Uterus (tissue), 4 donors: Measurements from ENCODE around the gene ZNF549. TPM values are rescaled to one million over a fixed set of nuclear protein-coding genes. Genes with fewer than 3 reads are reported as not detected.

Experiments used
- DNase-seq, 2 donors: peaks; one replicate each; pipeline ENCODE4 v3.0.0-alpha.2; 2019 to 2020
- H3K27ac ChIP-seq, 2 donors: fragments of 200-600 bp; sonication (generic); 1 replicate in 1 of 2; 2 replicates in 1 of 2; pipeline ENCODE4 v1.5.1; 2016 to 2018
- H3K27me3 ChIP-seq, 2 donors: fragments of 200-600 bp; sonication (generic); one replicate each; pipeline ENCODE4 v1.5.1; 2018 to 2019; ENCODE audit warnings: control low read depth in 1 of 2
- H3K36me3 ChIP-seq, 2 donors: fragments of 200-600 bp; sonication (generic); one replicate each; pipeline ENCODE4 v1.5.1; 2019; ENCODE audit warnings: control low read depth in 1 of 2
- H3K4me1 ChIP-seq, 2 donors: fragments of 200-600 bp; sonication (generic); one replicate each; pipeline ENCODE4 v1.5.1; 2018 to 2019; ENCODE audit warnings: control low read depth in 1 of 2
- H3K4me3 ChIP-seq, 2 donors: fragments of 200-600 bp; sonication (generic); 1 replicate in 1 of 2; 2 replicates in 1 of 2; pipeline ENCODE4 v1.5.1; 2018 to 2019; ENCODE audit warnings: mild to moderate bottlenecking in 1 of 2
- H3K9me3 ChIP-seq, 2 donors: fragments of 200-600 bp; sonication (generic); one replicate each; pipeline ENCODE4 v1.5.1; 2019; ENCODE audit warnings: control low read depth in 1 of 2
- POLR2A ChIP-seq, 2 donors: fragments of 450-650 bp; IDR thresholded peaks; one replicate each; pipeline ENCODE4 v1.6.1; 2016; ENCODE audit warnings: antibody characterized with exemption in 2 of 2, mild to moderate bottlenecking in 1 of 2, moderate library complexity in 1 of 2
- intact Hi-C: fragments of 100-400 bp; cut with DNase I; formaldehyde crosslinking; loops from one replicate; pipeline ENCODE4 v1.15.1; 2023; ENCODE audit warnings: low total_unique reads
- total RNA-seq, 4 donors: library from RNA; depleted of rRNA in 3 of 4; stranded (reverse); fragments of >200 nt in 3 of 4; gene quantifications; one replicate each; pipeline versions ENCODE4 v1.1.0 to v1.2.4, GENCODE V29; 2014 to 2023
- TF ChIP-seq, protein P1 (sequence below), 4 experiments: fragments of 200-600 bp in 2 of 4; fragments of 450-650 bp in 2 of 4; sonication (generic) in 2 of 4; IDR thresholded peaks; one replicate each; pipeline ENCODE4 v1.5.1; 2016 to 2019; ENCODE audit warnings: antibody characterized with exemption in 4 of 4, mild to moderate bottlenecking in 2 of 4, moderate library complexity in 1 of 4
- donor health status: DM: yes; HTN: yes; CAD: no.

Gene ZNF549
- total RNA-seq, 4 donors from 2014 or later = 8.2 to 38.9 (median 14.2) TPM

DNA sequence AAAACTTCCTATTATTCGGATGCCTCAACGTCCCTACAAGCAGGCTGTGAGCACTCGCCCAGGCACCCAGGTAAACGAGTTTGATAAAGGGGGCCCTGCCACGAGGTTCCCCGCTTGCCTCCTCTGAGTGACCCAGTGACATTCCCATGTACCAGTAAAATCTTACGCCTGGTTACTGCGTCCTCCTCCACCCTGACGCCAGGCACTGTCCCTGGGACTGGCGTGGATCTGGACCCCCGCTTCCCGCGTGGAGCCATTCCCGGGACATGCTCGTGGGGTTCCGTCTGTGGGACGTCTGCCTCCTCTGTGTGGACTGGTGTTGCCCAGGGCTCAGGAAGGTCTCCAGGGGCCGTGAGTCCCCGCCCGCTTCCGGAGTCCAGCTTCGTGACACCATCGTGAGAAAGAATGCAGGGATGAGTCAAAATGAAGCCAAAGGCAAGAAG is 32.9 kb downstream of the ZNF549 start:
- intact Hi-C loops = no loop called here
- peak in 1 of 2 donors; percentile 13 for DNase-seq

DNA sequence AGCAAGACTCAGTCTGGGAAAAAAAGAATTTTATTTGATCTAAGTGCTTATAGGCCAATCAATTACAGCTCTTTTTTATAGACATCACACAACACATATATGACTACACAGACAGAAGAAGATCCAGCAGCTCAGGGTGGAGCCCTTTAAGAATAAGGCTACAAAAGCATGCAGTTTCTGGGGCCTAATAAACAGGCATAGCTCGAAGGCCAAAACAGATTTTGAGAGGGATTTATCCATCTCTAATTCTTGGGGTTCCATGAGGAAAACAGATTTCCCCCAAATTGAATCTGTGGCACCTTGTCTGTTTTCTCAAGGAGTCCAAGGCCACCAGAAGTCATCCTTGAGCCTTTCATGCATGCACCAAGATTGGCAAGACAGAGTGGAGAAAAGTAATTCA is 36.4 kb downstream of the ZNF549 start:
- TF ChIP-seq POLR2A (IDR thresholded peaks at IDR 0.05) = no peak
- TF ChIP-seq, protein P1, sequence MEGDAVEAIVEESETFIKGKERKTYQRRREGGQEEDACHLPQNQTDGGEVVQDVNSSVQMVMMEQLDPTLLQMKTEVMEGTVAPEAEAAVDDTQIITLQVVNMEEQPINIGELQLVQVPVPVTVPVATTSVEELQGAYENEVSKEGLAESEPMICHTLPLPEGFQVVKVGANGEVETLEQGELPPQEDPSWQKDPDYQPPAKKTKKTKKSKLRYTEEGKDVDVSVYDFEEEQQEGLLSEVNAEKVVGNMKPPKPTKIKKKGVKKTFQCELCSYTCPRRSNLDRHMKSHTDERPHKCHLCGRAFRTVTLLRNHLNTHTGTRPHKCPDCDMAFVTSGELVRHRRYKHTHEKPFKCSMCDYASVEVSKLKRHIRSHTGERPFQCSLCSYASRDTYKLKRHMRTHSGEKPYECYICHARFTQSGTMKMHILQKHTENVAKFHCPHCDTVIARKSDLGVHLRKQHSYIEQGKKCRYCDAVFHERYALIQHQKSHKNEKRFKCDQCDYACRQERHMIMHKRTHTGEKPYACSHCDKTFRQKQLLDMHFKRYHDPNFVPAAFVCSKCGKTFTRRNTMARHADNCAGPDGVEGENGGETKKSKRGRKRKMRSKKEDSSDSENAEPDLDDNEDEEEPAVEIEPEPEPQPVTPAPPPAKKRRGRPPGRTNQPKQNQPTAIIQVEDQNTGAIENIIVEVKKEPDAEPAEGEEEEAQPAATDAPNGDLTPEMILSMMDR (IDR thresholded peaks at IDR 0.05) = no peak
- Histone ChIP-seq H3K27me3 (no peaks in the 10 kb centered on the region), H3K27ac (no peak overlapping the region), H3K4me3 (no peak overlapping the region), H3K36me3 (no peaks in the 10 kb centered on the region), H3K9me3 (peaks cover 0 to 28% of the 10 kb centered on the region in 2 donors), H3K4me1 (no peaks in the 10 kb centered on the region)
- no peak for DNase-seq
- intact Hi-C loops = no loop called here

More for the DNA sequence above, 32.9 kb downstream of the ZNF549 start:
- peak overlapping the region; percentile 53 to 59 for H3K27ac ChIP-seq
- no peaks in the 10 kb centered on the region for H3K4me1 ChIP-seq
- TF ChIP-seq, protein P1 (IDR thresholded peaks at IDR 0.05) = no peak
- TF ChIP-seq POLR2A (IDR thresholded peaks at IDR 0.05) = no peak
- H3K9me3 ChIP-seq = peaks cover 0 to 20% of the 10 kb centered on the region in 2 donors
- no peaks in the 10 kb centered on the region for H3K27me3 ChIP-seq
- H3K36me3 ChIP-seq = no peaks in the 10 kb centered on the region
- peak overlapping the region; percentile 63 to 95 for H3K4me3 ChIP-seq

- peaks cover 0 to 39% of the 10 kb centered on the region in 2 donors for H3K9me3 ChIP-seq
- H3K27me3 ChIP-seq = no peaks in the 10 kb centered on the region
- no peak overlapping the region for H3K27ac ChIP-seq
- no peak overlapping the region for H3K4me3 ChIP-seq
- TF ChIP-seq, protein P1 (IDR thresholded peaks at IDR 0.05) = no peak
- no peak for TF ChIP-seq POLR2A (IDR thresholded peaks at IDR 0.05)
- H3K4me1 ChIP-seq = no peaks in the 10 kb centered on the region
- no peaks in the 10 kb centered on the region for H3K36me3 ChIP-seq
- intact Hi-C loops = no loop called here
- DNase-seq = no peak
Measured at GRCh38 chr19:57566396-57567265, 39.5 kb downstream of the ZNF549 start.

DNA sequence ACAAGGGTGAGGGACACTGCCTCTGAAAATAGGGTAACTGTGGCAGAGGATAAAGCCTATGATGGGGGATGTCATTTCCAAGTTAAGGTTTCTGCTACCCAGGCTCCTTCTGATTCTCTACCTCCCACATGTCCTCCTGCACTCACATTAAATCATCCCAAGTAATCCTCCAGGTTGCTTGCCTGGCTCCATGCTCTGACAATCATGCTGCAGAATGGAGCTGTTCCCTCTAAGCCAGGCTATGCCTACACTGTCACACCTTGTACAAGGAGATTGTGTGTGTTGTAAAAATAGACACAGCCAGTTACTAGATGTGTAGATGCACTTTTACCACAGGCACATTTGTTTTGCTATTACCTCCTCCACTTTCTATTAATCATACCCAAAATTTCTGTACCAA is 43.6 kb downstream of the ZNF549 start:
- no peak overlapping the region for H3K4me3 ChIP-seq
- H3K4me1 ChIP-seq = no peaks in the 10 kb centered on the region
- intact Hi-C loops = no loop called here
- no peak for TF ChIP-seq POLR2A (IDR thresholded peaks at IDR 0.05)
- TF ChIP-seq, protein P1 (IDR thresholded peaks at IDR 0.05) = no peak
- no peaks in the 10 kb centered on the region for H3K36me3 ChIP-seq
- DNase-seq = no peak
- H3K27me3 ChIP-seq = no peaks in the 10 kb centered on the region
- H3K9me3 ChIP-seq = peaks cover 0 to 68% of the 10 kb centered on the region in 2 donors
- no peak overlapping the region for H3K27ac ChIP-seq

GRCh38 chr19:57572415-57572947 is 45.3 kb downstream of the ZNF549 start:
- Histone ChIP-seq H3K27ac (no peak overlapping the region), H3K4me3 (no peak overlapping the region), H3K4me1 (no peaks in the 10 kb centered on the region), H3K36me3 (no peaks in the 10 kb centered on the region), H3K9me3 (peaks cover 0 to 69% of the 10 kb centered on the region in 2 donors), H3K27me3 (no peaks in the 10 kb centered on the region)
- TF ChIP-seq, protein P1 (IDR thresholded peaks at IDR 0.05) = no peak
- no peak for TF ChIP-seq POLR2A (IDR thresholded peaks at IDR 0.05)
- intact Hi-C loops = no loop called here
- no peak for DNase-seq
